Keratinocyte (primary cell): ENCODE results near the gene CDC42EP1. TPM values are rescaled to one million over a fixed set of nuclear protein-coding genes. Genes with fewer than 3 reads are reported as not detected.
A peak's percentile ranks its signal among the peaks of the same experiment; 100 is the strongest.

ENCODE experiments used
- DNase-seq: peaks from one replicate; pipeline ENCODE4 v3.0.0-alpha.2; 2011; ENCODE audit warnings: low read depth, missing footprints, low spot score
- FAIRE-seq: peaks from 2 replicates; lab custom pipeline; 2011; peaks lifted over from hg19 to GRCh38; lab: Jason Lieb, UNC
- H2AFZ ChIP-seq: 2 replicates; pipeline ENCODE4 v1.6.0; 2012; ENCODE audit warnings: low read length, control low read depth, inconsistent platforms; ENCODE audit not compliant: control insufficient read depth
- H3K27ac ChIP-seq: 2 replicates; pipeline ENCODE4 v1.5.1; 2011; ENCODE audit warnings: low read length; ENCODE audit not compliant: control insufficient read depth, insufficient read depth
- H3K27me3 ChIP-seq: 3 replicates; pipeline ENCODE4 v1.6.0; 2011; ENCODE audit warnings: low read length; ENCODE audit not compliant: control insufficient read depth, insufficient read depth; ENCODE audit errors: extremely low read depth
- H3K36me3 ChIP-seq, 2 experiments: 2 replicates in 1 of 2; 3 replicates in 1 of 2; pipeline ENCODE4 v1.5.1; 2011; ENCODE audit warnings: low read length in 2 of 2, mild to moderate bottlenecking in 1 of 2; ENCODE audit not compliant: control insufficient read depth in 2 of 2, insufficient read depth in 2 of 2; ENCODE audit errors: extremely low read depth in 1 of 2
- H3K4me1 ChIP-seq: 3 replicates; pipeline ENCODE4 v1.5.1; 2011; ENCODE audit warnings: low read length; ENCODE audit not compliant: control insufficient read depth, insufficient read depth; ENCODE audit errors: extremely low read depth
- H3K4me2 ChIP-seq: 3 replicates; pipeline ENCODE4 v1.6.0; 2011; ENCODE audit warnings: low read depth, low read length; ENCODE audit not compliant: control insufficient read depth, insufficient read depth; ENCODE audit errors: extremely low read depth
- H3K4me3 ChIP-seq, 3 experiments: fragments of 200-600 bp in 1 of 3; sonication (generic) in 1 of 3; 2 replicates in 2 of 3; 3 replicates in 1 of 3; pipeline ENCODE4 v1.5.1; 2011 to 2016; ENCODE audit warnings: low read length in 3 of 3, mild to moderate bottlenecking in 3 of 3, control low read depth in 2 of 3, inconsistent platforms in 1 of 3, low read depth in 1 of 3, mixed read lengths in 1 of 3, mixed run types in 1 of 3, moderate library complexity in 1 of 3; ENCODE audit not compliant: control insufficient read depth in 2 of 3, insufficient read depth in 2 of 3; ENCODE audit errors: extremely low read depth in 1 of 3
- H3K79me2 ChIP-seq: 2 replicates; pipeline ENCODE4 v1.6.0; 2012; ENCODE audit warnings: low read length; ENCODE audit not compliant: control insufficient read depth, insufficient read depth
- H3K9ac ChIP-seq: 3 replicates; pipeline ENCODE4 v1.6.0; 2011; ENCODE audit warnings: low read length; ENCODE audit not compliant: control insufficient read depth, insufficient read depth; ENCODE audit errors: extremely low read depth
- H3K9me1 ChIP-seq: 3 replicates; pipeline ENCODE4 v1.6.0; 2011; ENCODE audit warnings: low read length; ENCODE audit not compliant: control insufficient read depth, insufficient read depth; ENCODE audit errors: extremely low read depth
- H3K9me3 ChIP-seq: 2 replicates; pipeline ENCODE4 v1.5.1; 2012; ENCODE audit warnings: low read depth, low read length; ENCODE audit not compliant: control insufficient read depth
- H4K20me1 ChIP-seq: 3 replicates; pipeline ENCODE4 v1.6.0; 2011; ENCODE audit warnings: low read length; ENCODE audit not compliant: control insufficient read depth, insufficient read depth; ENCODE audit errors: extremely low read depth
- EZH2 ChIP-seq: IDR thresholded peaks from one replicate; pipeline ENCODE4 v1.6.1; 2012; ENCODE audit warnings: inconsistent platforms, mild to moderate bottlenecking, low read length, moderate library complexity
- dilution Hi-C: fragments of 300-500 bp; cut with MboI; formaldehyde crosslinking; loops from one replicate; pipeline ENCODE4 v1.7.0; 2020; ENCODE audit warnings: low sequenced_read_pairs; ENCODE audit not compliant: extremely low pct_ligation_motif_present
- polyA plus RNA-seq, 5 experiments: library from polyadenylated mRNA; depleted of rRNA in 3 of 5; stranded (reverse) in 3 of 5; stranded (forward) in 1 of 5; unstranded in 1 of 5; fragments of >200 nt; gene quantifications; 1 replicate in 1 of 5; 2 replicates in 3 of 5; 3 replicates in 1 of 5; pipeline versions ENCODE4 v1.2.1 to v1.2.3, GENCODE V29; 2011 to 2012; ENCODE audit warnings: missing spikeins in 2 of 5, low read depth in 1 of 5, low replicate concordance in 1 of 5
- TF ChIP-seq, protein P1 (sequence below), 3 experiments: IDR thresholded peaks in 1 of 3; conservative IDR thresholded peaks in 1 of 3; optimal IDR thresholded peaks in 1 of 3; 2 replicates in 2 of 3; 3 replicates in 1 of 3; pipeline versions ENCODE3 to v1.5.1; 2011; ENCODE audit warnings: low read length in 3 of 3, mild to moderate bottlenecking in 3 of 3, moderate library complexity in 2 of 3, control low read depth in 1 of 3, inconsistent platforms in 1 of 3; ENCODE audit not compliant: insufficient read depth in 2 of 3; ENCODE audit errors: extremely low read depth in 1 of 3

Gene CDC42EP1
- polyA plus RNA-seq, 1 donor (not counting 4 experiments of a cell fraction or from before 2014, with no cell fraction given): 10.5 TPM

DNA sequence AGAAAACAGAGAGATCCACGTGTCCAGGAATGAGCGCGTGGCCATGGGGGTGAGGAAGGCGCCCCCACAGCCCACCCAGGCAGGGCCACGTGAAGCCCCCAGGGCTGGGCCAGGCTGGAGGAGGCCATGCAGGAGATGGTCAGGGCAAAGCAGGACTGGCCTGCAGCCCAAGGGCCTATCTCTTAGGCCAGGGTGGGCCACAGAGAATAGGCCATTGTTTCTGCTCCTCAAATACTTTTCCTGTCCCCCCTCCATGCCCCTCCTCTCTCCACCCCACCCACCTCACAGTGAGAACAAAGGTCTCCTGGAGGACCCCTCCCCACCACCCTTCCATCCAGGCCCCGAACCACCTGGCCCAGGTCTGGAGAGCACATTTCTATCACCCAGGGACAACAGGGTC, 8.3 kb upstream of the CDC42EP1 start:
- H3K27ac ChIP-seq: no peak overlapping the region
- no peak overlapping the region for H3K9ac ChIP-seq
- H2AFZ ChIP-seq: no peak overlapping the region
- H4K20me1 ChIP-seq: no peaks in the 10 kb centered on the region
- TF ChIP-seq, protein P1, sequence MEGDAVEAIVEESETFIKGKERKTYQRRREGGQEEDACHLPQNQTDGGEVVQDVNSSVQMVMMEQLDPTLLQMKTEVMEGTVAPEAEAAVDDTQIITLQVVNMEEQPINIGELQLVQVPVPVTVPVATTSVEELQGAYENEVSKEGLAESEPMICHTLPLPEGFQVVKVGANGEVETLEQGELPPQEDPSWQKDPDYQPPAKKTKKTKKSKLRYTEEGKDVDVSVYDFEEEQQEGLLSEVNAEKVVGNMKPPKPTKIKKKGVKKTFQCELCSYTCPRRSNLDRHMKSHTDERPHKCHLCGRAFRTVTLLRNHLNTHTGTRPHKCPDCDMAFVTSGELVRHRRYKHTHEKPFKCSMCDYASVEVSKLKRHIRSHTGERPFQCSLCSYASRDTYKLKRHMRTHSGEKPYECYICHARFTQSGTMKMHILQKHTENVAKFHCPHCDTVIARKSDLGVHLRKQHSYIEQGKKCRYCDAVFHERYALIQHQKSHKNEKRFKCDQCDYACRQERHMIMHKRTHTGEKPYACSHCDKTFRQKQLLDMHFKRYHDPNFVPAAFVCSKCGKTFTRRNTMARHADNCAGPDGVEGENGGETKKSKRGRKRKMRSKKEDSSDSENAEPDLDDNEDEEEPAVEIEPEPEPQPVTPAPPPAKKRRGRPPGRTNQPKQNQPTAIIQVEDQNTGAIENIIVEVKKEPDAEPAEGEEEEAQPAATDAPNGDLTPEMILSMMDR (optimal IDR thresholded peaks at IDR 0.05 in 1 of 3, IDR thresholded peaks at IDR 0.05 in 1 of 3, conservative IDR thresholded peaks at IDR 0.05 in 1 of 3; ENCODE audit: extremely low read depth in 1 of 3, insufficient read depth in 2 of 3, low read length in 3 of 3): no peak
- TF ChIP-seq EZH2: no peak
- H3K27me3 ChIP-seq: no peaks in the 10 kb centered on the region
- no peak for DNase-seq
- H3K4me1 ChIP-seq: peaks cover 20% of the 10 kb centered on the region
- no peak for FAIRE-seq
- H3K9me1 ChIP-seq: no peaks in the 10 kb centered on the region
- no peaks in the 10 kb centered on the region for H3K79me2 ChIP-seq
- no peaks in the 10 kb centered on the region for H3K9me3 ChIP-seq
- dilution Hi-C loops: no loop called here
- no peak overlapping the region for H3K4me3 ChIP-seq
- no peak overlapping the region for H3K4me2 ChIP-seq
- no peaks in the 10 kb centered on the region for H3K36me3 ChIP-seq

DNA sequence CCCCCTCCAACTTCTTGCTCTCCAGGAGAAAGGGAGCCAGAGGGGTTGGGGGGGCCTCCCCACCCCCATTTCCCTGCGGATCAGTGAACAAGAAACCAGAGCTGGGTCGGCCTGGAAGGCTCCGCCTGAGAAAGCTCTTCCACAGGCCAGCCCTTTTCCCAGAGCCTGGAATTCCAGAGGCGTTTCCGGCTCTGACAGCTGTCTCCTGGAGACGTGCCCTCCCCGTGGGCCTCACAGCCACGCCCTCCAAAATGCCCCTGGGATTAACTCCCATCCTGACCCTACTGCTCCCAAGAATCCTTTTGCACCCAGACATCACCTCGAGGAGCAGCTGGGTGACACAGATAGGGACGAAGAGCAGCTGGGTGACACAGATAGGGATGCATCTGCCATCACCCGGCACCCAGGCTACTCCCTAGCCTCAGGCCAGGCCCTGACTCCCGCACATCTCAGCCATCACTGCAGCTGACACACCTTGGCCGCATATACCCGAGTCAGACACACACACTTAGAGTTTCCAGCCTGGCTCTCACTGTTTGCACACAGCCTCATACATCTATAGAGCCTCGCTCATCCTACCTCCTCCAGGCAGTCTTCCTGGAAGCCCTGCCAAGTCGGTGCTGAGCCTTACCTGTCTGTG, 7.6 kb upstream of the CDC42EP1 start:
- Histone ChIP-seq H3K9me3 (no peaks in the 10 kb centered on the region), H3K4me2 (peak overlapping the region; percentile 55), H3K9ac (peak overlapping the region; percentile 2), H3K27ac (no peak overlapping the region), H3K79me2 (no peaks in the 10 kb centered on the region), H2AFZ (no peak overlapping the region), H3K36me3 (no peaks in the 10 kb centered on the region), H3K9me1 (no peaks in the 10 kb centered on the region), H4K20me1 (no peaks in the 10 kb centered on the region), H3K4me1 (peaks cover 24% of the 10 kb centered on the region), H3K4me3 (no peak overlapping the region), H3K27me3 (no peaks in the 10 kb centered on the region)
- TF ChIP-seq EZH2: no peak
- TF ChIP-seq, protein P1 (optimal IDR thresholded peaks at IDR 0.05 in 1 of 3, IDR thresholded peaks at IDR 0.05 in 1 of 3, conservative IDR thresholded peaks at IDR 0.05 in 1 of 3; ENCODE audit: extremely low read depth in 1 of 3, insufficient read depth in 2 of 3, low read length in 3 of 3): no peak
- DNase-seq (no peak), FAIRE-seq (peak; percentile 79)
- dilution Hi-C loops: no loop called here
